ENCODE data around the gene ZNF775.

- TF ChIP-seq CTCF (IDR thresholded peaks at IDR 0.05), result no peak
- TF ChIP-seq POLR2A (IDR thresholded peaks at IDR 0.05), result no peak
These were observed 49.6 kb upstream of the ZNF775 start for GRCh38 chr7:150329331-150330120.

Measured in right lobe of liver (tissue), 4 donors.